ENCODE data around the gene PDZD8. TPM values are rescaled to one million over a fixed set of nuclear protein-coding genes. Genes with fewer than 3 reads are reported as not detected.
"Not testable (repeated sequence)": the region's sequence is repeated elsewhere in the genome, so short reads cannot be mapped to it uniquely, and the experiment has no call there.

The PDZD8 gene
- total RNA-seq, 1 donor from 2014 or later: 51.9 TPM

DNA sequence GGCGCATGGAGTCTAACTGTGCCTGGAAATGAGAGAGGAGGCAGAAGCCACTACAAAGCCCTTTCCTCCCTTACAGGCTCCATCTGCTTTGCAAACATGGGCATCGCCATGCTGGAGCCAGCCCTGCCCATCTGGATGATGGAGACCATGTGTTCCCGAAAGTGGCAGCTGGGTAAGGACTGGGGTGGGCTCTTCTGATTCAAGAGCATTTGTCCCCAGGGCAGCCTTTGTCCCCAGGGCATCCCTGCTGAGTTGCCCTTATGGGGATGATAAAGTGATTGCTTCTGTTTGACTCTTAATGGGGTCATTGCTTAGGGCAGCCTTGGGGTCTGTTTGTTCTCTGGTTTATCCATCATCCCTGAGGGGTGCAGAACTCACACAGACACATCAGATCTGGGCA lies 117.5 kb downstream of the PDZD8 start:
- DNase-seq (ENCODE audit: low read depth): no peak

DNA sequence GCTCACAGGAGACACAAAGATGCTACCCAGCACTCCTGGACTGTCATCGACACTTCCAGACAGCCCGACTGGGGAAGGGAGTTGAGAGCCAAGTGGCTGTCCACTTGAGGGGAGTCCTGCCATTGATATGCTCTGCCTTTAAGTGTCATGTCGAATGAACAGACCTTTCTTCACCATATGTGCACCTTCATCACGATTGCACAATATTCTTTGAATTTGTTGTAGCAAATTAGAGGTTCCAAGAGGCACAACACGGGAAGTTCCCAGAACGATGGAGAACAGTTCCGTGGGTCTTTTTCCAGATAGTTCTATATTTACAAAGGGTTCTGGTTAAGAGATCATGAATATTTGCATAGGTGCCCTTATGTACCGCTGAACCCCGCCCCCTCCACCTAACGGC lies 118.3 kb downstream of the PDZD8 start:
- DNase-seq (ENCODE audit: low read depth): no peak

DNA sequence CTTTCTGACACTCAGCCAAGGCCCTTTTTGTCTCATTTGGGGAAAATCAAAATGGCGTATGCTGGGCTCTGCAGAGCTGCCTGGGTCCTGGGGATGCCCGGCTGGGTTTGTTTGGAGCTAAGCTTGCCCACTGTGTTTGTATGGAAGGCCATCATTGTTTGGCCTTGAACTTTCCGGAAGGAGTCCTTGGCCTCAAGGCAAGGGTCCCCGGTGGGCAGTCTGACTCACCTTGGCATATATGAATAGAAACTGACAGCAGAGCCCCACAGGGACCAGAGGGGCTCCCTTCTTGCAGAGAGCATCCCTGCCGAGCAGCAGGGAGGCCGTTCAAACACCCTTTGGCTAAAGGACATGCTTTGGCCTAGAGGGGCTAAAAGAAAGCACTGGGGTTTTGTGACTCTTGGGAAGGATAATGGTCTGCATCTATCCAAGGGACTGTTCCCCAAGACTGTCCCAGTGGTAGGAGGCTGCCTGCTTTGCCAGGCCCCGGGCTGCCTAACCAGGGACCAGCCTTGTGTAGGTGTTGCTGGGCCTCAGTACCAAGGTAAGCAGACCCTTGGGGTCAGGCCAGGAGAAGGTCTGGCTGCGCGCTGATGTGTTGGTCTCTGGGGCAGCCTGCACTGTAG lies 119.3 kb downstream of the PDZD8 start:
- DNase-seq (ENCODE audit: low read depth): no peak

DNA sequence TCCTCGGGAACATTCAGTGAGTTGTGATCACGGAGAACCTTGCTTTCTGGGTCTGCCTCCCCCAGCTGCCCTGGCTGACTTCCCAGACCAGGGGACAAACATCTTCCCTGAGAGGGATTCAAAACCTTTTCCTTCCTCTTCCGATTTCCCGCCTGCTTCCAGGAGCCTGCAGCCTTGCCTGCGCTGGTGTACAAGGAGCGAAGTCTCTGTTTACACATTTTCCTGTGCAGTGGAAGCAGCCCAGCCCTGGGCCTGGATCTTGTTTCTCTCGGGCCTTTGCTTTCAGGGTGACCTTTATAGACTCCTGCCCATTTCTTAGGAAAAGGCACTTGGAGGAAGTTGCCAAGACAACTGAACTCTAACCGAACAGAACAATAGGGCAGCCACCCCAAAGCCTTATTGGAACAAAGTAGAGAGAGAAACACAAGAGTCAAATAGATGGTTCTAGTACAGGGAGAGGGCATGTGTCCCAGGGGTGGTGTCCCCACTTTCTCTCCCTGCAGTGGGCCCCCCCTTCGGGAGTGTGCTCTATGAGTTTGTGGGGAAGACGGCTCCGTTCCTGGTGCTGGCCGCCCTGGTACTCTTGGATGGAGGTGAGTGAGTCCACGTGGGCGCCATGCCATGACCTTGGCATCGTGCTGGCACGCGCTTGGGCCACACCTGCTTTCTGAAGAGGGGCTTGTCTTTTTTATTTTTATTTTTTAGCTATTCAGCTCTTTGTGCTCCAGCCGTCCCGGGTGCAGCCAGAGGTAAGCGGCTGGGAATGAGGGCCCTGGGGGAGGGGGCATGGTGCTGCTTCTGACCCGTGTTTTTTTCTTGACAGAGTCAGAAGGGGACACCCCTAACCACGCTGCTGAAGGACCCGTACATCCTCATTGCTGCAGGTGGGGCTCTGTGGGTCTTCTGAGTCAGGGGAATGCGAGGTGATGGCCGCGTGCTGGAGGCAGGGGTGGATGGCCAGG lies 120.2 kb downstream of the PDZD8 start:
- DNase-seq (ENCODE audit: low read depth): no peak

DNA sequence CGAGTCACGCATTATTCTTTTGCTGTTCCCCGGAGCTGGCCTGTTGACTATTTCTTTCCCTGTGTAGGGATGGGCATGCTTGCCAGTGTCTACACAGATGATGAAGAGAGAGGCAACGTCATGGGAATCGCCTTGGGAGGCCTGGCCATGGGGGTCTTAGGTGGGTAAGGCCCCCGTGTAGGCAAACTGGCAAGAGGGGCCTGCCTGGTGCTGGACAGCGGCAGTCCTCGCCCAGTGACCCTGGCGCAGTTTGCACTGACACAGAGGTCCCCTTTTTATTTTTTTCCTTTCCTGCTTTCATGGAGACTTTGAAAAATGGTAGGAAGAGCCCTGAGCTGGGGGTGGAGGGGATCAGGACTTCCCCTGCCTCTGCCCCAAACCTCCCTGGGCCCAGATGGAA lies 120.9 kb downstream of the PDZD8 start:
- DNase-seq (ENCODE audit: low read depth): no peak

DNA sequence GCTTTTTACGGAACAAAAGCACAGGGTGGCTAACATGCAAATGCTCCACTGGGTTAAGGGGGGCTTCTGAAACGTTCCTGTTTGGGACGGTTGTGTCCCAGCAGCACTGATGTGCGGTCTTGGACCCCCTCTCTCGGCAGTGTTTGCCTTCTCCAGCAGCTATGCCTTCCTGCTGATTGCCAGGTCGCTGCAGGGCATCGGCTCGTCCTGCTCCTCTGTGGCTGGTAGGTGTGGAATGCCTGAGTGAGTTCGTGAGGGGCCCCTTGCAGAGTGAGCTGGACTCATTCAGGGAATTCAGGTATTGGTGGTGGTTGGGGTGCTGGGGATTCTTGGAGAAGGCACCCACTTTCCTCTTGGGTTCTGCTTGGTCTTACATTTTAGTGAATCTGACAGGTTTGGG lies 121.3 kb downstream of the PDZD8 start:
- no peak for DNase-seq (ENCODE audit: low read depth)

DNA sequence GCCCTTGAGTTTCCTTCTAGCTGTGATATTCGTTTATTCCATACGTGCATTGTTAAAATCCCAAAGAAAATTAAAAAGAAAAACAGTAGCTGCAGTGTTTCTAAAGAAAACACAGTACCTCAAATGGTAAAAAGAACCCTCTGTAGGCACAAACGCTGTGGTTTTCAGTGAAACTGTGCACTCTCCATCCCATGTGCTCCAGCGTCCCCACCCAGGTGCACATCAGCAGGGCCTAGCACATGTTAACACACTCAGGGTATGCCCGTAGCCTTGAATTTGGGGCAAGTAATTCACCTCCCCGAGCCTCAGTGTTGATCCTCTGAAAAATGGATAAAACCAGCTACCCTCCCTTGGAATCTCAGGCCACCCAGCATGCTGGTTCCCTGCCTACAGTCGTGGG lies 124.8 kb downstream of the PDZD8 start:
- DNase-seq (ENCODE audit: low read depth): no peak

DNA sequence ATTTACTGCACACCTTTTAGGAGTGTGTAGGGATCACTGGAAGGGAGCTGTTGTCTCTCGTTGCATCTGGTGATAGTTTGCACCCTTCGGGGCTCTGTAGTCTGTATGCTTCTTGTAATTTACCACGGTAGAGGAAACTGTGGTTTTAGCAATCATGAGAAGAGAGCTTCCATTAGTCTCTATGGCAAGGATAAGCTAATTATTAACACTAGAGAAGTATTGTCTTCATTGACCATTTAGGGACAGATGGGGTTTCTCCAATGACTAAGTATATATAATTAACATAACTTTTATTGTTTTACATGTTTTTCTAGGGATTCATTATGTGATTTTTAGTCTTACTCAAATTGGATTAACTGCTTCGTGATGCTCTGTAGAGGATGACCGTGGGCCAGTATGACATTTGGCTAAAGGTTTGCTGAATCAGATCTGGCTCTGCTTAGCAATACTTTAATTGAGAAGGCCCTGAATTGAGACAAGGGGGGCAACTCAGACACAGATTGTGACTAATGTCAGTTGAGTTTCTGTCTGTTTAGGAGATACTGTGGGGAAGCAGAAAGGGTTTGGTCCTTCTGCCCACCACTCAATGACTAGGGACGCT lies 125.6 kb downstream of the PDZD8 start:
- peak; percentile 89 for DNase-seq (ENCODE audit: low read depth)

DNA sequence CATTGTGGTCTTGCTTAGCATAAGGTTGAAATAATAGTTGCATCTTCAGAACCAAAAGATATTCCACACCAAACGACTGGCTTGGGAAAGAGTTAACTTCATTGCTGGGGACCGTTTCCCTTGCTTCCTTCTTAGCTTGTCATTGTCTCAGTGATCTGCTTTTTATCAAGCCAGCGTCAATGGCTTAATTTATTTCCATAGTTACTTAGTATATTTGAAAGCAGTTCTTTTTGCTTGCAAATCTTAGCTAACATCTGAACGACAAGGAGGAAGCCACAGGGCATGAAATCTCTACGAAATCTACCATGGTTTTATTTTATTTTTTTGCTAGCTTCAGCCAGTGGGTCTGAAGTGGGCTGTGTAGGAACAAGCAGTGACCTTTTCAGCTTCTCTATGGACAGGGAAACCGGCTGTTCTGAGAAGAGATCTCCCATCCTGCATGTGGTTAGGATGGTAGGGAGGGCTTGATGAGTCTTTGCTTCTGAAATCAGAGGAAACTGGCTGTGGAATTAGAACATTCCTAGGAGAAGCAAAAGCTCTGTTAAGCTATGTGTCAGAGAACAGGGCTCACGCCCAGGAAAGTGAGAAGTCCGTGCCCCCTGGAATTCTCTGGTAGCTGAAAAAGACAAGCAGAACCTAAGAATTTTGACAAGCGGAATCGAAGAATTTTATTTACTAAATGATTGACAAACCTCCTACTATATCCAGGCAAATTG lies 126.3 kb downstream of the PDZD8 start:
- DNase-seq (ENCODE audit: low read depth): peak; percentile 70

DNA sequence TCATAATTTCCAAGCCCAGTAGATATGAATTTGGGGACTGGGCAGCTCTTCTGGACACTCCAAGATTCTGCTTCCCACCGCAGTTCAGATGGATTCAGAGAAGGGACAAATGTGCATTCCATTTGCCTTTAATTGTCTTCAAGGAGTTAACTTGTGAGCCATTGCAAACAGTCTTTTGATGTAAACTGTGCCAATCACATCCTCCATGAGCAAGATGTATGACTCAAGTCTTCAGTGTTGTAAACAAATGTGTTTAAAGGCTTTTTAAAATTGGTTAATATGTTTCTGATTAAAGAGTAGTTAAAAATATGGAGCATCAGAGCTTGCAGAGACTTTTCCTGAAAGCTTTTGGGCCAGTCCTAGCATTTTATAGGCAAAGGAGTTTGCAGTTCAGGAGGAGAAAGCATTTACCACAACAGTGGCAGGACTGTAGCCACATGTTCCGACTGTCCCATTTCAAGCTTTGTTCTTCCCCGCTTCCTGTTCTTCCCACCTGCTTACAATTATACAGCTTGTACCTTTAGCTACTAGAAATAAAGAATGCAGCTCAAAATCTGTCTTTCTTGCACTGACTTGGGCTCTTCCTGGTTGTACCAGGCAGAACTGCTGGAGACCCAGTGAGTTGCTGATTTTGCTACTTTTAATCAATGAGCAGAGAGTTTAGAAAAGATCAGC lies 128.1 kb downstream of the PDZD8 start:
- peak; percentile 79 for DNase-seq (ENCODE audit: low read depth)

DNA sequence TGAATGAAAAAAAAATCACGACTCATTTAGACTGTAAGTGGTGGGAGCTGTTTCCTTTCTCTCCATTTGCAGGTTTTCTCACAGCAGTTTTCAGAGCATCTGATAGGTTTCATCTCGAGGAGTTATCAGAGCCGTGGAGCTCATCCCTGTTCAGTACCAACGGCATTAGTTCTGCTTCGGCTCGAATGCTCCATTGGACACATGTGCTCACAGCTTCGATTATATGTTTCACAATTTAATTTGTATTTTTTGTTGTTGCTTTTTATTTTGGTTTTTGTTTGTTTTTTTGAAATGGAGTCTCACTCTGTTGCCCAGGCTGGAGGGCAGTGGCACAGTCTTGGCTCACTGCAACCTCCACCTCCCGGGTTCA lies 132.8 kb downstream of the PDZD8 start:
- DNase-seq (ENCODE audit: low read depth): no peak

DNA sequence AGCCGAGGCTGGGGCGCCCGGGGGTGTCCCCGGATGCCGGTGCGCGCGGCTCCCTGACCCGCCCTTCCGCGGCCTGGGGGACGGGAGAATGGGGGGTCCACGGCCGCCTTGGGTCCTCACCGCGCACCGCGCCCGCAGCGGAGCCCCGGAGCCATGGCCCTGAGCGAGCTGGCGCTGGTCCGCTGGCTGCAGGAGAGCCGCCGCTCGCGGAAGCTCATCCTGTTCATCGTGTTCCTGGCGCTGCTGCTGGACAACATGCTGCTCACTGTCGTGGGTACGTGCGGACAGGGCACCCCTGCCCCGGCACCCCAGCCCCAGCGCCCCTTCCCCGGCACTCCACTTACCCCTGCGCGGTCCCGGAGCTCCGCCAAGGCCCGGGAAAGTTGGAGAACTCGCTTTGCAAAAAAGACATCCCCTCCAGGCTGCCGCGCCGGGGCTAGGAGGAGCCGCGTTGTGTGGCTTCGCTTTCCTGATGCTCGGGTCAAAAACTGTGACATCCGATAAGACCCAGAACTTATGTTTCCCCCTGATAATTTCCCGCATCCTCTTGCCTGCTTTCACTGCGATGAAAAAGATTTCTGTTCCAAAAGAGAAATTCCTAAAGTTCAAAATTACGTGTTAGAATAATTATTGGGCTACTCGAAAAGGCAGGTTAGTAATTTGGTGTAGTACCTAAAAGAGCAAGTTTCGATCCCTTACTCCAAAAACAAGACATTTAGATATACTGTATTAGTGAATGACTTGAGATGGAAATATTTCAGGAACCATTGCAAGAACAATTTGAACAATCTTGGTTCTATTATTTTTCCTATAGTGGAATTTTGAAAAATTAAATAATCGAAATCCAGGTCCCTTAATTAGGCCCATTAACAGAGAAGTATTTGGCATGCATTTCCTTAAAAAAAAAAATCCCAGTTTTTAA lies 133.4 kb downstream of the PDZD8 start:
- no peak for DNase-seq (ENCODE audit: low read depth)

DNA sequence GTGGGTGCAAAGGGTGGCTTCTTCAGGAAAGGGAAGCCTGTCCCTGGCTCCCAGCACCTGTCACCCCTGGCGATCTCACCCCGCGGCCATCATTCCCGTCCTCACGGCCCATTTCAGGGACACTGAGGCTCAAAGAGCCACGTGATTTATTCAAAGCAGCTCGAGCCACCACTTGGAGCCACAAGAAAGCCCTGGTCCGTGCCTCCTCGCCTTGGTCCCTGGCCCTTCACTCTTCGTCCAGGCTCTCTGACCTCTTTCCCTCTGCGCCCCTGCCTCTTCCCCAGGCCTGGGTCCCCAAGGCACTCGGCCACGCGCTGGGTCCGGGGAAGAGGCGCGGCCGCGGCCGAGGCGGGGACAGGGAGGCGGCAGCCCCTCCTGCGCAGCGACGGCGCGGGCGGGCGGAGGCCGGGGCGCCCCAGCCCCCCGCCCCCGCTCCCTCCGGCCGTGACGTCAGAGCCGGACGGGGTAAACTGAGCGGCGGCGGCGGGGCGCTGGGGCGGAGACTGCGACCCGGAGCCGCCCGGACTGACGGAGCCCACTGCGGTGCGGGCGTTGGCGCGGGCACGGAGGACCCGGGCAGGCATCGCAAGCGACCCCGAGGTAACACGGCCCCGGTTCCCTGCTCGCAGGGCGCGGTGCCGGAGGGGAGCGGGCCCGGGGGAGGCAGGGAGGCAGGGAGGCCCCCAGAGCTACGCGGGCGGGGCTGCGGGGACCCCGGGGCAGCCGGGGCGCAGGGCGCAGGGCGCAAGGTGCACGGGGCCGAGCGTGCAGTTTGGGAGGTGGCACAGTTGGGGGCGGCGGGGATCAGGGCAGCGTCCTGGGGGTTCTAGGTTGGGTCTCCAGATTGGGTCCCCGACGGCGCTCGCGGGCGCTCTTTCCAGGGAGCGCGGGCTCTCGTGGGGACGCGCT lies 134.4 kb downstream of the PDZD8 start, which contains the start of gene SLC18A2:
Gene SLC18A2, plus strand, starts transcription at position 494 of the 909 bp plus-strand sequence. CDS start 580 bp downstream, outside the sequence.
- DNase-seq (ENCODE audit: low read depth): no peak

DNA sequence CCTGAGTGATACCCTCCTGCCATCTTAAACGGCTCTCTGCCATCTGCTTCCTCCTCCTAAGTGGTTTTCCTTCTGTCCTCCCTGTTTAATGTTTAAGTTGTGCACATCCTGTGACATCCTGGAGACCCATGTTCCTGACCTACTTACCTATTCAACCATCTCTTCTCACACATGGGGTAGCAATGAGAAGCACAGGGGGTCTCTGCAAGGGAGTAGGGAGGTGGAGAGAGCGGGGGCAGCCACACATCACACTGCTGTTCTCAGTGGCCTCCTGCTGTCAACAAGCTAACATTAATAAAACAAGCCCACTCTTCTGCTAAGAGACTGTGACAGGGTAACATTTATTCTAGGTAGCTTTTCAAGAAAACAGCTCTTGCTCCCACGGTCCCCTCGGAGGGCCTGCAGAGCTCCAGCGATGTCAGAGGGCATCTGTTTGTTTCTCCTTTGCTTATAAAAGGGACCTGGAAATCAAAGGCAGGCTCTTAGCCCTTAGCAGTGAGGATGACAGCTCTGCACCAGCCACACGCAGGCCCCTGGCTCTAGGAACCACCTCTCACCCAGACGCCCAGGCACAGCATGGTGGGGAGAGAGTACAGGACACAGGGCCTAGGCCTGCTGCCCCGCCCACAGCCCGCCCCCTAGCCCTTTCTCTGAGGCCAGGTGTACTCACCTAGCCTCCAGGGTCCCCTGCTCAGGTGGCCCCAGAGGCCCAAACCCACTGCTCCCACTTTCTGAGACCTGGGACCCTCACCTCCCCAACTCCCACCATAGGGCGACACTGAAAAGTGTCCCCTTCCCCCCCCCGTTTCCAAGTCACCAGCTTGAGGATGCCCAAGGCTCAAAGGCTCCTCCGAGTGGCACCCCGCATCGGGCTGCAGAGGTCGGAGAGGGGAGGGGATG lies 135.3 kb downstream of the PDZD8 start:
- DNase-seq (ENCODE audit: low read depth): no peak

DNA sequence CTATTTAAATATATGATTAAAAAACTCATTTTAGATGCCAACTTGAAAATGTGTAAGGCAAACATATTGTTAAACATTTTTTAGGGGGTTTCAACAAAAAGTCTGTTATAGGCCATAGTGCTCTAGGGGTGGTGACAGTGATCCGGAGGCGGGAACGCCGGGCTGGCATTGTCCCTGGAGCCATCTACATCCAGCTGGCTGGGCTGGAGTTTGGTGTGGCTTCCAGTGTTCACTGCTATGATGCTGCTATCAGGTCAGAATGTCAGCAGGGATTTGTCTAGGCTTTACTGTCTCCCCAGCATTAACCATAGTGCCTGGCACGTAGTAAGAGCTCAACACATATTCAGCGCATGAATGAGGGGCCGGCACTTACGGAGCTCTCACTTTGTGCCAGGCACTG lies 136.2 kb downstream of the PDZD8 start:
- DNase-seq (ENCODE audit: low read depth): no peak

DNA sequence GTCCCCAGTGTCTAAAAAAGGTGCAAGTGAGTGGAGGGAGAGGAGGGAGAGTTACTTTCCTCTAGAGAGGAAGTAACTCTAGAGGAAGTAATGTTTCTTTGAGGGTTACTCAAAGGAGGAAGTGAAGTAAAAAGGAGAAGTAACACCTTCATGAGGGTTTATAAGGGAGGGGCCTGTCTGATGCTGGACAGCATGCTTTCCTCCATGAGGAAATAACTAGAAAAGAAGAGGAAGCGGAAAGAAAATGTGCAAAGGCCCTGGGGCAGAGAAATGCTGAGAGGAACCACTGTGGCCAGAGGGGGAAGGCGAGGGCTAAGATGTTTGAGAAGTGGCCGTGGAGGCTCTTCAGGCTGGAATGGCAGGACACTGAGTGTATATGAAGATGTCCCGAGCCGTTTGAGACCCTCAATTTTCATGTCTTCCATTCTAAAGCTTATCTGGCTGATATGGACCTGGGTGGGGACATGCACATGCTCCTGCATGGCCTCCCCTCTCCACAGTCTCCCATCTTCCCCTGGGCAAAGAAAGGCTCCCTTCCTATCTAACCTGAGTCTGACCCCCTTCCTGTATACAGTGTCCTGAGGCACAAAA lies 137.7 kb downstream of the PDZD8 start:
- no peak for DNase-seq (ENCODE audit: low read depth)

DNA sequence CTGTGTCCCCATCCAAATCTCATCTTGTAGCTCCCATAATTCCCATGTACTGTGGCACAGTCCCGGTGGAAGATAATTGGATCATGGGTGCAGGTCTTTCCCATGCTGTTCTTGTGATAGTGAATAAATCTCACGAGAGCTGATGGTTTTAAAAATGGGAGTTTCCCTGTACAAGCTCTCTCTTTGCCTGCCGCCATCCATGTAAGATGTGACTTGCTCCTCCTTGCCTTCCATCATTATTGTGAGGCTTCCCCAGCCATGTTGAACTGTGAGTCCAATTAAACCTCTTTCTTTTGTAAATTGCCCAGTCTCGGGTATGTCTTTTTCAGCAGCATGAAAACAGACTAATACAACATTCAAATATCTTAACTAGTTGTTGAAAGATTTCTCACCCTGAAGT lies 145.1 kb downstream of the PDZD8 start:
- not testable (repeated sequence) for DNase-seq (ENCODE audit: low read depth)

DNA sequence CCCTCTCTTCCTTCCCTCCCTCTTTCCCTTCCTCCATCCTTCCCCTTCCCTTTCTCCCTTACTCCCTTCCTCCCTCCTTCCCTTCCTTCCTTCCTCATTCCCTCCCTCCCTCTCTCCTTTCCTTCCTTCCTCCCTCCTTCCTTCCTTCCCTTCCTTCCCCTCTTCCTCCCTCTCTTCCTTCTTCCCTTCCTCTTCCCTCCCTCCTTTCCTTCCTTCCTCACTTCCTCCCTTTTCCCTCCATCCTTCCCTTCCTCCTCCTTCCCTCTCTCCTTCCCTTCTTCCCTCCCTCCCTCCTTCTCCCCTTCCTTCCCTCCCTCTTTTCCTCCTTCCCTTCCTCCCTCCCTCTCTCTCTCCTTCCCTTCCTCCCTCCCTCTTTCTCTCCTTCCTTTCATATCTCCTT lies 147.0 kb downstream of the PDZD8 start:
- no peak for DNase-seq (ENCODE audit: low read depth)
